ENCODE results near the gene SLIT1.

GRCh38 chr10:97190450-97190849, 4.7 kb upstream of the SLIT1 start:
- no peak for TF ChIP-seq CTCF (conservative IDR thresholded peaks at IDR 0.05)
- TF ChIP-seq ZFX (IDR thresholded peaks at IDR 0.05) = no peak

All from C4-2B (cell line).